ENCODE results near the gene FN1.

DNA sequence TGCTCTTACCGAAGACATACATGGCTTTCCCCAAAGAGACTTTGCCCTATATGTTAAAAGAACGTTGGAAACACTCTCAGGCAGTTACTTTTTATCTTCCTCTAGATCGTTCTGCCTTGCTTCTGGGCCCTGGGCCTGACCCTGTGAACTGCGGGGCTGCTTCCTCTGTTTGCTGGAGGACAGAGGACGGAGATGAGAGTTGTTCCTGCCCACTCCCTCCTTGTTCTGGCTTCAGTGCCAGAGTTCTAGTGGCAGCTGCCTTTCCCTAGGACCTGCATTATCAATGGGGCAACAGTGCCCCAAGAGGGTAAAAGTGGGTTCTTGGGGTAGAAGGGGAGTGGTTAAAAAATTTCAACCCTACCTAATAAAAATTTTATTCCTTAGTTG is 6.5 kb upstream of the FN1 start:
- TF ChIP-seq ZBTB7A (IDR thresholded peaks at IDR 0.05; ENCODE audit: low read depth) (no peak), TAF1 (IDR thresholded peaks at IDR 0.05; ENCODE audit: low read depth) (no peak), TCF12 (IDR thresholded peaks at IDR 0.05; ENCODE audit: low read depth) (no peak), EP300 (IDR thresholded peaks at IDR 0.05; ENCODE audit: borderline replicate concordance) (no peak), CEBPB (IDR thresholded peaks at IDR 0.05) (no peak), NFIC (IDR thresholded peaks at IDR 0.05) (no peak), RAD21 (IDR thresholded peaks at IDR 0.05; ENCODE audit: low read depth) (no peak; the same call in 1 of the 2 replicates), YY1 (IDR thresholded peaks at IDR 0.05; ENCODE audit: low read depth) (no peak)
- TF ChIP-seq, protein P1, sequence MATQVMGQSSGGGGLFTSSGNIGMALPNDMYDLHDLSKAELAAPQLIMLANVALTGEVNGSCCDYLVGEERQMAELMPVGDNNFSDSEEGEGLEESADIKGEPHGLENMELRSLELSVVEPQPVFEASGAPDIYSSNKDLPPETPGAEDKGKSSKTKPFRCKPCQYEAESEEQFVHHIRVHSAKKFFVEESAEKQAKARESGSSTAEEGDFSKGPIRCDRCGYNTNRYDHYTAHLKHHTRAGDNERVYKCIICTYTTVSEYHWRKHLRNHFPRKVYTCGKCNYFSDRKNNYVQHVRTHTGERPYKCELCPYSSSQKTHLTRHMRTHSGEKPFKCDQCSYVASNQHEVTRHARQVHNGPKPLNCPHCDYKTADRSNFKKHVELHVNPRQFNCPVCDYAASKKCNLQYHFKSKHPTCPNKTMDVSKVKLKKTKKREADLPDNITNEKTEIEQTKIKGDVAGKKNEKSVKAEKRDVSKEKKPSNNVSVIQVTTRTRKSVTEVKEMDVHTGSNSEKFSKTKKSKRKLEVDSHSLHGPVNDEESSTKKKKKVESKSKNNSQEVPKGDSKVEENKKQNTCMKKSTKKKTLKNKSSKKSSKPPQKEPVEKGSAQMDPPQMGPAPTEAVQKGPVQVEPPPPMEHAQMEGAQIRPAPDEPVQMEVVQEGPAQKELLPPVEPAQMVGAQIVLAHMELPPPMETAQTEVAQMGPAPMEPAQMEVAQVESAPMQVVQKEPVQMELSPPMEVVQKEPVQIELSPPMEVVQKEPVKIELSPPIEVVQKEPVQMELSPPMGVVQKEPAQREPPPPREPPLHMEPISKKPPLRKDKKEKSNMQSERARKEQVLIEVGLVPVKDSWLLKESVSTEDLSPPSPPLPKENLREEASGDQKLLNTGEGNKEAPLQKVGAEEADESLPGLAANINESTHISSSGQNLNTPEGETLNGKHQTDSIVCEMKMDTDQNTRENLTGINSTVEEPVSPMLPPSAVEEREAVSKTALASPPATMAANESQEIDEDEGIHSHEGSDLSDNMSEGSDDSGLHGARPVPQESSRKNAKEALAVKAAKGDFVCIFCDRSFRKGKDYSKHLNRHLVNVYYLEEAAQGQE (IDR thresholded peaks at IDR 0.05; ENCODE audit: low read depth) = no peak
- TF ChIP-seq, protein P2, sequence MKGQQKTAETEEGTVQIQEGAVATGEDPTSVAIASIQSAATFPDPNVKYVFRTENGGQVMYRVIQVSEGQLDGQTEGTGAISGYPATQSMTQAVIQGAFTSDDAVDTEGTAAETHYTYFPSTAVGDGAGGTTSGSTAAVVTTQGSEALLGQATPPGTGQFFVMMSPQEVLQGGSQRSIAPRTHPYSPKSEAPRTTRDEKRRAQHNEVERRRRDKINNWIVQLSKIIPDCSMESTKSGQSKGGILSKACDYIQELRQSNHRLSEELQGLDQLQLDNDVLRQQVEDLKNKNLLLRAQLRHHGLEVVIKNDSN (IDR thresholded peaks at IDR 0.05) = no peak
- TF ChIP-seq, protein P3, sequence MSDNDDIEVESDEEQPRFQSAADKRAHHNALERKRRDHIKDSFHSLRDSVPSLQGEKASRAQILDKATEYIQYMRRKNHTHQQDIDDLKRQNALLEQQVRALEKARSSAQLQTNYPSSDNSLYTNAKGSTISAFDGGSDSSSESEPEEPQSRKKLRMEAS (IDR thresholded peaks at IDR 0.05) = no peak

All from Ishikawa (cell line).